ENCODE results near the gene CADM4. TPM values are rescaled to one million over a fixed set of nuclear protein-coding genes. Genes with fewer than 3 reads are reported as not detected.

Gene CADM4, protein sequence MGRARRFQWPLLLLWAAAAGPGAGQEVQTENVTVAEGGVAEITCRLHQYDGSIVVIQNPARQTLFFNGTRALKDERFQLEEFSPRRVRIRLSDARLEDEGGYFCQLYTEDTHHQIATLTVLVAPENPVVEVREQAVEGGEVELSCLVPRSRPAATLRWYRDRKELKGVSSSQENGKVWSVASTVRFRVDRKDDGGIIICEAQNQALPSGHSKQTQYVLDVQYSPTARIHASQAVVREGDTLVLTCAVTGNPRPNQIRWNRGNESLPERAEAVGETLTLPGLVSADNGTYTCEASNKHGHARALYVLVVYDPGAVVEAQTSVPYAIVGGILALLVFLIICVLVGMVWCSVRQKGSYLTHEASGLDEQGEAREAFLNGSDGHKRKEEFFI
- 1.5 and 2.2 TPM in 2 replicates for total RNA-seq

DNA sequence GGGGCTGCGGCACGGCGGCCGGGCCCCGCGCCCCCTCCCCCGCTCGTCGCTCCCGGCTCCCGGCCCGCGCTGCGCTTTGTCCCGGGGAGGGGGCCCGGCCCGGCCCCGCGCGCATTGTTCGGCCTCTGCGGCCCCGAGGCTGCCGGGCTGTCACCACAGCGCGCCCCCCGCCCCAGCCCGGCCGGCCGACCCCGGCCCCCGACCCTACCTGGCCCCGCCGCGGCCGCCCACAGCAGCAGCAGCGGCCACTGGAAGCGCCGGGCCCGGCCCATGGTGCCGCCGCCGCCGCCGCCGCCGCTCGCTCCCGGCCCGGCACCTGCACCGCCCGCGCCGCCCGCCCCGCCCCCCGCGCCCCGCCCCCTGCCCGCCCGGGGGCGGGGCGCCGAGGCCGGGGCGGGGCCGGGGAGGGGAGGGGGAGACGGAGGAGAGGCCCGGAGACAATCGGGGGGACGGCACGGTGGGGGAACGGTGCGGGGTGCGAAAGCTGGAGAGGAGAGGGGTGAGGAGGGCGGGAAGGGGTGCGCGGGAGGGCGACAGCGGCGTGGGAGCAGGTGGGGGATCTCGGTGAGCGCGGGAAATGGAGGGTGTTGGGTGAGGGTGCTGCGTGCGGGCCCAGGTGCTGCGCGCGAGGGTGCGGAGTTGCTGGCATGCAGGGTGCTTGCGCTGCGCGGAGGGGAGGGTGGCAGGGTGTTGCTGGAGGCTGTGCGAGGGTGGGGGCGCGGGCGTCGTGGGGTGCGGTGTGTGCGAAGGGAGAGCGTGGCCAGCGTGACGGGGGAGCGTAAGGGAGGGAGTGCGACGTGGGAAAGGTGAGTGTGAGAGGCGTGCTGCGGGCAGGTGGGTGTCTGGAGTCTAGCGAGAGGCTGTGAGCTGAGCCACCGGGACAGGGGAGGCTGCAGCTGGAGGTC lies at the start of gene CADM4:
Gene CADM4 (minus strand): TSS at position 332 of the 905 bp plus-strand sequence. CDS start 60 bp downstream, at position 272.

DNA sequence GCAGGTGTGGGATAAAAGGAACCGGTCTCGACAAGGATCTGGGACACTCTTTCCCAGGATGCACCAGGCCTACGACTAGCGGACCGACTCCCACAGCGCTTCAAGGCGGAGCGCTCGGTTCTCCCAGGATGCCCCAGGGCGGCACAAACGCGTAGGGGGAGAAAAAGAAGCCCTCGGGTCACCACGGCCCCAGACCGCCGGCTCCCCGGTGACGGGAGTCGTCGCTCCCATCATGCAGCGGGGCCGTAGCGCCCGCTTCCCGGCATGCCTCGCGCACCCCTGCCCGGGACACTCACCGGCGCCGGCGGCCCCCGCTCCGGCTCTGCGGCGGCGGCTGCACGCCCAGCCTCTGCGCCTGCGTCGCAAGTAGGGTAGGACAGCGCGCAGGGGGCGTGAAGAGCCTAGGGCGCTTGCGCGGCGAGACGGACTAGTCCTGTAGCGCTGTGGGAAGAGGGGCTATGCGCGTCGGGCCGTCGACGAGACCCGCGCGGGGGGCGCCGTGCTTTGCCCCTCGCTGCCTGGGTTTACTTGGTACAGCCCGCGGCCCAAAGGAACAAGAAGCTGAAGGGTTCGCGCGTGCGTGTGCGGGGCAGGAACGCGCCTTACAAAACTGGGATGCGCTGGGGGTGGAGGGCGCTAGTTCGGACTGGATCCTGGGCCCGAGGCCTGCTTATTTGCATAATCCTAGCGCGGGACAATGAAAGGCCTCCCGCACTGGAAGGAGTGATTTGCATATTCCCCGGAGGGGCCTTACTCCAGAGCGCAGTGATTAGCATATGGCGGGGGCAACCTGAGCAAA lies 20.2 kb downstream of the CADM4 start, which contains the start of gene ZNF428:
Gene ZNF428 (minus strand): TSS at position 368 of the 799 bp plus-strand sequence. CDS start 5,325 bp downstream, outside the sequence.

DNA sequence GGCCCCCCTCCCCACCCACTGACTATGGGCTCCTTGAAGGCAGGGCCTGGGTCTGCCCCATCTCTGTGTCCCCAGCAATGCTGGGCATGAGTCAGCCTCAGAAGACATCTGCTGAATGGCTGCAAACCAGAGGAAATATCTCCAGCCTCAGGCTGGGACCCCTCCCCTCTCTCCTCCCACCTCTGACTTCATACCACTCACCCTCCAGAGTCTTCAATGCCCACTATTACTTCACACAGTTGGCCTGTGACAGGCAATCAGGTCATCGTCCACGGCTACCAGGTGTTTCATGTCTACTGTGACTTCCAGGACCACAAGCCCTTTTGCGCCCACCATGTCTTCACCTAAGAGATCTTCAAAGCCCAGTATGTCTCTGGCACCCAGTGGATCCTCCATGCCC lies 27.9 kb downstream of the CADM4 start, which contains the start of gene SRRM5:
Gene SRRM5 (plus strand): TSS at position 301 of the 400 bp plus-strand sequence. CDS start 34 bp downstream, at position 335.

DNA sequence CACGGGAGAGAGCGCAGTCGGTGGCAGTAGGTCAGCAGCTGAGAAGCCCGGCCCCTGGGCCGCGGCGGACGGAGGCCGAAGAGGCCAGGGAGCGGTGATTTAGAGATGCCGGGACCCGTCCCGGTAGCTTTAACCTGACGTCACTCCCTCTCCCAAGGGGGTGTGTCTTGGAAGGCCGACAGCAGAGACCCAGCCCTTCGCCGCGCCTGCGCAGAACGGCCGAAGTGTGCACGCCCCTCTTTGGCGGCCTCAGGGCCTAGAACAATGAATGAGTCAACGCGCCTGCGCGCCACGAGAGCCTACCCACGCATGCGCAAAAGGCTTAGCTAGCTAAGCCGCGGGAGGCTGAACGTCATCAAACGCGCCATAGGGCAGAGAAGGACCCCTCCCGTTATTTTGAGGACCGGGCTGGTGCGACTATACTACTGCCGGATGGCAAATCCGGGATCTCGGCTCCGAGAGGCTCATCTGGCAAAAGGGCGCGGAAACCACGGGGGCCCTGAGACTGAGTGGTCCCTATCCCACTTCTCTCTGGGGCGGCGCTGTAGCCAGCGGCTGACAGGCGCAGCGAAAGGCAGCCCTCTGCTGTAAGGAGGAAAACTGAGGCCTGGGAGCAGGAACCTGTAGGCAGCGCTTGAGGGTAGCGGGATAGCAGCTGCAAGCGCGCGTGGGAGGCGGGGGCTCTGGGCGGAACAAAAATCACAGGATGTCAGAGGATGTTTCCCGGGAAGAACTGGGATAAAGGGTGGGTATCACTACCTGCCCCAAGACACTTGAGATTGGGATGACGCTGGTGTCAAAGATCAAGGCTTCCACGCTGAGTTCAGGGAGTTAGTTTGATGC lies 43.4 kb downstream of the CADM4 start, which contains the start of the genes IRGQ and ZNF576:
Gene IRGQ (minus strand): TSS at position 136 of the 843 bp plus-strand sequence. CDS start 796 bp downstream, outside the sequence.
Gene ZNF576 (plus strand): TSS at position 597 of the 843 bp plus-strand sequence. CDS start 514 bp downstream, outside the sequence.

DNA sequence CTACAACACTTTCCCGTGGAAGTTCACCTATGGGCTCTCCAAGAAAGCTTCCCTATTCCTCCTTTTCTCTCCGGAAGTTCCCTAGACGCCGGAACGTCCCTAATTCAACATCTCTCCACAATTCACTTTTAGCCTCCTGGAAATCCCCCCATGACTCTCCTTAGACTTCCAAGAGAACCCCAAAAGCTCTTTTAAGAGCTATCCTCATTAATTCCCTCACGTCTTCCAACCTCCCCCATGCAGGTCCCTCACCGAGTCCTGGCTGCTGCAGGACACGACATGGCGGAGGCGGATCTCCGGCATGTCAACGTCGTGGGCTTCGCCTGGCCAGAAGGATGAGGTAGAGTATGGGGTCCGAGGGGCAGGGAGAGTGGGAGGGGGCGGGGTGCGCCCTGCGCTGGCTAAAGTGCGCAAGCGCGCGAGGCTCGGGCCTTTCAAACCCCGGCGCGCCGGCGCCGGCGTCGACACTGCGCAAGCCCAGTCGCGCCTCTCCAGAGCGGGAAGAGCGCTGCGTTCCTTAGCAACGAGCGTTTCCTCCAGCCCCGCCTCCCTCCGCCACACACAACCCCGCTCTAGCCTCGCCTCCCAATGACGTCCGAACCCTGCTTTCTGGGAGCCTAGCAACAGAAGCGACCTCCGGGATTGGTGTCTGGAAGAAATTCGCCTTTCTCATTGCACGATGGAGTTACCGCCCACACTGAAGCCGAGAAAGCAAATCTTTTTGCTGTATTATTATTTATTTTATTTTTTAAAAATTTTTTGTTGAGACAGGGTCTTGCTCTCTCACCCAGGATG lies 64.3 kb downstream of the CADM4 start, which contains the start of the genes PINLYP and XRCC1:
Gene PINLYP (plus strand): TSS at position 646 of the 795 bp plus-strand sequence. CDS start 1,391 bp downstream, outside the sequence.
Gene XRCC1 (minus strand): TSS at position 372 of the 795 bp plus-strand sequence. CDS start 69 bp downstream, at position 303.

Other genes starting within 250 kb of the CADM4 start
- not detected in 2 replicates for gene TEX101, start 225.0 kb downstream of the CADM4 start, total RNA-seq
- 0.50 and 0.59 TPM in 2 replicates for gene LYPD3, start 174.2 kb downstream of the CADM4 start, total RNA-seq
- 3.7 and 5.0 TPM in 2 replicates for gene PHLDB3, start 135.1 kb downstream of the CADM4 start, total RNA-seq
- gene ETHE1, start 112.6 kb downstream of the CADM4 start, total RNA-seq, result 69.8 and 80.3 TPM in 2 replicates
- 0.17 and 0.59 TPM in 2 replicates for gene ZNF575, start 106.7 kb downstream of the CADM4 start, total RNA-seq
- gene XRCC1, start 64.3 kb downstream of the CADM4 start, total RNA-seq, result 40.0 and 48.0 TPM in 2 replicates
- 6.2 and 7.3 TPM in 2 replicates for gene PINLYP, start 64.0 kb downstream of the CADM4 start, total RNA-seq
- gene IRGQ, start 43.7 kb downstream of the CADM4 start, total RNA-seq, result 7.7 and 10.1 TPM in 2 replicates
- 8.4 and 11.0 TPM in 2 replicates for gene ZNF576, start 43.3 kb downstream of the CADM4 start, total RNA-seq
- gene SRRM5, start 27.8 kb downstream of the CADM4 start, total RNA-seq, result 0.34 TPM in 1 of 2 replicates, not detected in the other
- gene ZNF428, start 20.2 kb downstream of the CADM4 start, total RNA-seq, result 30.8 and 35.3 TPM in 2 replicates
- 118 and 131 TPM in 2 replicates for gene PLAUR, start 30.3 kb upstream of the CADM4 start, total RNA-seq
- gene IRGC, start 76.2 kb upstream of the CADM4 start, total RNA-seq, result not detected in 2 replicates
- gene SMG9, start 115.1 kb upstream of the CADM4 start, total RNA-seq, result 14.9 and 22.9 TPM in 2 replicates
- gene KCNN4, start 141.1 kb upstream of the CADM4 start, total RNA-seq, result 0.17 and 0.74 TPM in 2 replicates
- 0.89 TPM in 1 of 2 replicates, not detected in the other for gene LYPD5, start 162.6 kb upstream of the CADM4 start, total RNA-seq
- gene ZNF283, start 187.5 kb upstream of the CADM4 start, total RNA-seq, result 1.8 and 3.5 TPM in 2 replicates
- 1.0 TPM in 2 replicates for gene ZNF404, start 244.1 kb upstream of the CADM4 start, total RNA-seq